Omental fat pad (tissue), 4 donors: ENCODE data around the gene CKS1B. TPM values are rescaled to one million over a fixed set of nuclear protein-coding genes. Genes with fewer than 3 reads are reported as not detected.
A peak's percentile ranks its signal among the peaks of the same experiment; 100 is the strongest.

Experiments
- ATAC-seq: fragments of 150-250 bp; one replicate; pipeline ENCODE4 v1.9.1; 2016; ENCODE audit warnings: mild to moderate bottlenecking, moderate library complexity; ENCODE audit not compliant: low FRiP score
- DNase-seq: peaks from one replicate; pipeline ENCODE4 v3.0.0-alpha.2; 2019; ENCODE audit warnings: low spot score
- total RNA-seq, 4 donors: library from RNA; depleted of rRNA; stranded (reverse); fragments of >200 nt; gene quantifications; one replicate each; pipeline ENCODE4 v1.1.0, GENCODE V29; 2016
- TF ChIP-seq, protein P1 (sequence below), 3 donors: fragments of 450-650 bp; IDR thresholded peaks; one replicate each; pipeline ENCODE4 v1.5.1; 2016 to 2017; ENCODE audit warnings: antibody characterized with exemption in 3 of 3, mild to moderate bottlenecking in 3 of 3, moderate library complexity in 2 of 3

The CKS1B gene
- total RNA-seq, 4 donors from 2014 or later: 34.0 to 72.8 (median 43.2) TPM

GRCh38 chr1:155005076-155006011, 30.9 kb downstream of the CKS1B start:
- ATAC-seq (peak; percentile 7), DNase-seq (no peak)
- TF ChIP-seq, protein P1, sequence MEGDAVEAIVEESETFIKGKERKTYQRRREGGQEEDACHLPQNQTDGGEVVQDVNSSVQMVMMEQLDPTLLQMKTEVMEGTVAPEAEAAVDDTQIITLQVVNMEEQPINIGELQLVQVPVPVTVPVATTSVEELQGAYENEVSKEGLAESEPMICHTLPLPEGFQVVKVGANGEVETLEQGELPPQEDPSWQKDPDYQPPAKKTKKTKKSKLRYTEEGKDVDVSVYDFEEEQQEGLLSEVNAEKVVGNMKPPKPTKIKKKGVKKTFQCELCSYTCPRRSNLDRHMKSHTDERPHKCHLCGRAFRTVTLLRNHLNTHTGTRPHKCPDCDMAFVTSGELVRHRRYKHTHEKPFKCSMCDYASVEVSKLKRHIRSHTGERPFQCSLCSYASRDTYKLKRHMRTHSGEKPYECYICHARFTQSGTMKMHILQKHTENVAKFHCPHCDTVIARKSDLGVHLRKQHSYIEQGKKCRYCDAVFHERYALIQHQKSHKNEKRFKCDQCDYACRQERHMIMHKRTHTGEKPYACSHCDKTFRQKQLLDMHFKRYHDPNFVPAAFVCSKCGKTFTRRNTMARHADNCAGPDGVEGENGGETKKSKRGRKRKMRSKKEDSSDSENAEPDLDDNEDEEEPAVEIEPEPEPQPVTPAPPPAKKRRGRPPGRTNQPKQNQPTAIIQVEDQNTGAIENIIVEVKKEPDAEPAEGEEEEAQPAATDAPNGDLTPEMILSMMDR (IDR thresholded peaks at IDR 0.05): no peak

GRCh38 chr1:155006601-155007101, 32.2 kb downstream of the CKS1B start:
- DNase-seq (no peak), ATAC-seq (no peak)
- TF ChIP-seq, protein P1 (IDR thresholded peaks at IDR 0.05): no peak

- DNase-seq (no peak), ATAC-seq (no peak)
- TF ChIP-seq, protein P1 (IDR thresholded peaks at IDR 0.05): no peak
These were observed 32.9 kb downstream of the CKS1B start for GRCh38 chr1:155007251-155007828.

DNA sequence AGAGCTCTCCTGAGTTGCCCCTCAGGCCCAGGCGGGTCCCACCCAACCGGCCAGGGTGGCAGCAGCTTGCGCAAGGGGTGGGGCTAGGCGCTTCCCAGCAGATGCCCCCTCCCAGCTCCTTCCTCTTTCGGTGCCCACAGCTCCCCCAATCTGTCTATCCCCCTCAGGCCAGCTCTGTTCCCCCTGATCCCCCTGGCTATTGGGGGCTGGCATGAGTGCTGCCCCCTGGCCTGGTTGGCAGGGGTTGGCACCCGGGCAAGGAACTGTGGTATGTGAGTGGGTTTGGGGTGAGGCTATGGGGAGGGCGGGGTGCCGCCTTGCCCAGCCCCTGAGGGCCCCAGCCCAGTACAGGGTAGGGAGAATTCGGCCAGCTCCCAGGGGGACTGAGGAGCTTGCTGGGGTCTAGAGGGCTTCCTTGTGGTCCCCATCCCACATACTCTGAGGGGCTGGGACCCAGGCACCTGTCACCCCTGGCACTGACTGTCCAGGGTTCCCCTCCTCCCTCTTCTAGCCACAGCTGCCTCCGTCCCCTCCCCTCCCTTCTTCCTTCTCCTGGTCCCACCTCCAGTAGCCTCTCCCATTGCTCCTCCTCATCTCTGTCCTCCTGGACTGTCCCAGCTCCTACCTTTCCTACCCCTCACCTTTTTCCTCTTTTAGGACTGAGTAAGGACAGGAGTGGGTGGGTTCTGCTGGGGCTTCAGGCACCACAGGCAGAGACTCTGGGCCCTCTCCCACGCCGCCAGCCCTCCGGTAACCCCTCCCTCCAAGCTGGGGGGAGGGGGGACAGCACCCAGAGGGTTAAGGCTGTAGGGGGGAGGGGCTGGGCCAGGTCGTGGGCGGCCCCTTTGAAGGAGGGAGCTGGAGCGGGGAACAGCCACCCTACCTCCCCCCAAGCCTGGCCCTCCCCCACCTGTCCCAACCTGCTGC, 33.8 kb downstream of the CKS1B start:
- TF ChIP-seq, protein P1 (IDR thresholded peaks at IDR 0.05): no peak
- ATAC-seq: no peak
- no peak for DNase-seq

DNA sequence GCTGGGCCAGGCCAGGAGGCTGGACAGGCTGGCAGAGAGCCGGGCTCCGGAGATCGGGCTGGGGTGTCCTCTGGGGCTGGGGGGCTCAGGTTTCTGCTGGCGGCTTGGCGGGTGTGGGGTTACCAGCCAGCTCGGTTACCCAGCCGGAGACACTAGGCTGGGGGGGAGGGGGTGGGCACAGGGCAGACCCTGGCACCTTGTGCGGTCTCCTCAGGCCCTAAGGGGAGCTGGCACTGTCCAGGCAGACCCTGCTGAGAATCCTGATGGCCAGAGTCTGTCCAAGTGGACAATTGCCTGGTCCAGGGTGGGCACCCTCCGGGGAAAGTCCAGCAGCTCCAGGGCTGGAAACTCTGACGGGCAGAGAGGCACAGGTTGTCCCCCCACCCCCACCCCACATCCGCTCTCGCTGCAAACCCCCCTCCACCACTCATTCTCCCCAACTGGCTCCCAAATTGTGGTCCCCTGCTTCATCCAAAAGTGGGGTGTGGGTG, 34.8 kb downstream of the CKS1B start:
- ATAC-seq (no peak), DNase-seq (no peak)
- TF ChIP-seq, protein P1 (IDR thresholded peaks at IDR 0.05): no peak

GRCh38 chr1:155009742-155010141, 35.3 kb downstream of the CKS1B start:
- no peak for ATAC-seq
- TF ChIP-seq, protein P1 (IDR thresholded peaks at IDR 0.05): no peak
- DNase-seq: no peak
